NCI-H345 treated with DMSO at 0.1 percent for 48 hours (cell line): ENCODE measurements around the gene SRPK2.
"Not testable (repeated sequence)": the region's sequence is repeated elsewhere in the genome, so short reads cannot be mapped to it uniquely, and the experiment has no call there.

Source experiments
- DNase-seq: peaks from one replicate; lab custom pipeline; 2025; ENCODE audit not compliant: unreplicated experiment; lab: John Stamatoyannopoulos, UW

The SRPK2 gene

DNA sequence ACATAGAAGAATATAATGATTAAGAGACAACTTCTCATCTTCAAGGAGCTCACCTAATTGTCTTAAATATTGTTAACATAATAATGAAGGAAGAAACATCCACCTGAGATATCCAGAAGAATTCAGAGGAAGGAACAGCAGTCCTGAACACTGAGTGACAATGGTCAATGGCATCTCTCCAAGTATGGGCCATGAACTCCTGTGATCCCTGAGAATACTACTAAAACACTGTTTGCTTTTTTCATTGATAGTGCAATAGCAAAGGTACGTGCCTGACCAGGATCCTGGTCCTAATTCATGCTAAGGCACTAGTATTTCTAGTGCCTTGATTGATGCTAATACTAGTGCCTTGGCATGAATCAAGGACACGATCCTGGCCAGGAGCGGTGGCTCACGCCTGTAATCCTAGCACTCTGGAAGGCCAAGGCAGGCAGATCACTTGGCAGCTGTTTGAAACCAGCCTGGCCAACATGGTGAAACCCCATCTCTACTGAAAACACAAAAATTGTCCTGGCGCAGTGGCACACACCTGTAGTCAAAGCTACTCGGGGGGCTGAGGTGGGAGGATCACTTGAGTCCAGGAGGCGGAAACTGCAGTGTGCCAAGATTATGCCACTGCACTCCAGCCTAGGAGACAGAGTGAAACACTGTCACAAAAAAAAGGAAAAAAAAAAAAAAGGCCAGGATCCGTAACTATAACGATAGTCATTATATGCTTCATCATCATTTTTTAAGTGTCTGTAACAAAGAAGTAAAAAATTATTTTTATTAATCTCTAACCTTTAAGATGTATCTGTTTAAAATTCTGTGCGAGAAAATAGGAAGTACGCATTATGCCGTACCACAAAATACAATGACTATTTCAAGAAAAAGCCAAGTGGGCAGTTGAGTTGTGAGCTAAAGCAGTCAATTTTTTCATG, 49.1 kb downstream of the SRPK2 start:
- no peak for DNase-seq

DNA sequence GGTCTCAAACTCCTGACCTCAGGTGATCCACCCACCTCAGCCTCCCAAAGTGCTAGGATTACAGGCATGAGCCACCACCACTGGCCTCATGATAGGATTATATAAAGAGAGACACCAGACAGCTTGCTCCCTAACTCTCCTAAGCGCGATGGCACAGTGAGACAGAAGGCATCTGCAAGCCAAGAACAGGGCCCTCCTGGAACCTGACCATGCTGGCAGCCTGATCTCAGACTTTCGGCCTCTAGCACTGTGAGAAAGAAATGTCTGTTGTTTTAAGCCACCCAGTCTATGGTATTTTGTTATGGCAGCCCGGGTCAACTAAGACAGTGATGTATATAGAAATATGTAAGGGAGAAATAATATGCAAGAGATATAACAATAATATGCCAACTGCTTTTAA, 51.2 kb downstream of the SRPK2 start:
- DNase-seq: no peak

DNA sequence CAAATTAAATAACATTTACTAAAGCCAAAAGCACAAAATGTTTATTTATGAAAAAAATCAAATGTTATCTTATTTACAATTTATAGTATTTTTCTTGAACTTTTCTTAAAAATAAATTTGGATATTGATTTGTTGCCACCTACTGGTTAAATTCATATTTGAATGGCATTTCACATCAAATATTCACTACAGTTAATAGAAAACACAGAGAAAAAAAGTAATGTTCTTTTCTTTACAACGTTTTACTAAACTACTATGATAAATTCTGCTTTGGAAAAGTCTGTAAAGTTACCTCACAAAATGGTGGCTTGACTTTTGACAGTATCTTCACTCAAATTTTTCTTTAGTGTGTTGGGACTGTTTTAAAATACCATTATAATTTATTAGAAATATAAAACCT, 52.7 kb downstream of the SRPK2 start:
- no peak for DNase-seq

DNA sequence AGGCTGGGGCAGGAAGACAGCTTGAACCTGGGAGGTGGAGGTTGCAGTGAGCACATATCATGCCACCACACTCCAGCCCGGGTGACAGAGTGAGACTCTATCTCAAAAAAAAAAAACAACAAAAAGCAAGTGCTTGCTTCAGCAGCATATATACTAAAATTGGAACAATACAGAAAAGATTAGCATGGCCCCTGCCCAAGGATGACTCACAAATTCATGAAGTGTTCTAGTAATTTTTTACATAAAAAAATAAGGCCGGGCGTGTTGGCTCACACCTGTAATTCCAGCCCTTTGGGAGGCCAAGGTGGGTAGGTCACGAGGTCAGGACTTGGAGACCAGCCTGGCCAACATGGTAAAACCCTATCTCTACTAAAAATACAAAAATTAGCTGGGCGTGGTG, 56.1 kb downstream of the SRPK2 start:
- DNase-seq: not testable (repeated sequence)

DNA sequence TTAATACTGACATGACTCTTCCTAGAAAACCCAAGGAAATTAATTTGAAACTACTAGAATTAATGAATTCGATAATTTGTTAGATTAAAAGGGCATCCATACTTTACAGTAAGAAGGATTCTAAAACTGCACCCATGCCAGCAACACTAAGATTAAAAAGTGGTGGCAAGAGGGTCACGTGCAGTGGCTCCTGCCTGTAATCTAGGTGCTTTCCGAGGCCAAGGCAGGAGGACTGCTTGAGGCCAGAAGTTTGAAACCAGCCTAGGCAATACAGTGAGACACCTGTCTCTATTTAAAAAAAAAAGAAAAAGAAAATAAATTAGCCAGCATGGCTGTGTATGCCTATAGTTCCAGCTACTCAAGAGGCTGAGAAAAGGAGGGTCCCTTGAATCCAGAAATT, 58.2 kb downstream of the SRPK2 start:
- no peak for DNase-seq

DNA sequence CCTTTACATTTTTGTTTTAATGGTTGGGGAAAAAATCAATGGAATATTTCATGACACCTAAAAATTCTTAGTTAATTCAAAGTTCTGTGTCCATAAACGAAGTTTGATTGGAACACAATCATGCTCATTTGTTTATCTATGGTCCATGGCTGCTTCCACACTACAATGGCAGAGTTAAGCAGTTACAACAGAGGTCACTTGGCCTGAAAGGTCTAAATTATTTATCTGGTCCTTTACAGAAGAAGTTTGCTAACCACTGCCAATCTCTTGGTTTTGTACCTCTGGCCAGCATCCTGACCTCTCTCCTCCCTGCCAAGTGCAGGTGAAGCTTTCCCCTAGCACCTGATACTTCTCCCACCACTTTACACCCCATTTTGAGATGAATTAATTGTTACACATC, 61.5 kb downstream of the SRPK2 start:
- DNase-seq: no peak

DNA sequence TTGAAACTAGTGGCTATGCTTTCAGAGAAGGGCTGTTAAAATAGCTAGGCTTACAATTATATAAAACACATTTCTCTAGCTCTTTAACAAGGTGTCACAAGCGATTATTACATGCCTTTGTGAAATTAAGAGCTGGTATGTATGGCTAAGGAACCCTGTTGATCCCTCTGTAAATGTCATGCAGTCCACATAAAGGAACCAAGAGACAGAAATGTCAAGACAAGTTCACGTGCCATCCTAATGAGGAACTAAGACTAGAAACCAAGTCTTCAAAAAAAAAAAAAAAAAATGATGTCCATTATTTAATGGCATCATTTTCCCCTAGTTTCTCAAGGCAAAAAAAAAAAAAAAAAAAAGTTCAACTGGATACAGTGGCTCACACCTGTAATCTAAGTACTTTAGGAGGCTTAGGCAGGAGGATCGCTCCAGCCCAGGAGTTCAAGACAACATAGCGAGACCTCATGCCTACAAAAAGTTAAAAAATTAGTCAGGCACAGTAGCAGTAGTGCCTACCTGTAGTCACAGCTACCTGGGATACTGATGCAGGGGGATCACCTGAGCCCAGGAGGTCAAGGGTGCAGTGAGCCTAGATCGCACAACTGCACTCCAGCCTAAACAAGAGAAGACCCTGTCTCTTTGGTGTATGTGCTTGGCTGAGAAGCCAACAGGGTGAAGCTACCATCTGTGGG, 63.4 kb downstream of the SRPK2 start:
- DNase-seq: no peak

DNA sequence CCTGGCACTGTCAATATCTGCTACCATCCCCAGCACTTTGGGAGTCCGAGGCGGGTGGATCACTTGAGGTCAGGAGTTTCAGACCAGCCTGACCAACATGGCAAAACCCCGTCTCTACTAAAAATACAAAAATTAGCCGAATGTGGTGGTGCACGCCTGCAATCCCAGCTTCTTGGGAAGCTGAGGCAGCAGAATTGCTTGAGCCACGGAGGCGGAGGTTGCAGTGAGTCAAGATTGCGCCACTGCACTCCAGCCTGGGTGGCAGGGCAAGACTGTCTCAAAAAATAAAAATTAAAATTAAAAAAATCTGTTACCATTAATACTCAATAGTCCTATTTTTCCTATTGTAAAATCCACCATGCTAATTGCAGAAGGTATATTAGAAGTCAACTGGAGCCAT, 64.1 kb downstream of the SRPK2 start:
- not testable (repeated sequence) for DNase-seq

DNA sequence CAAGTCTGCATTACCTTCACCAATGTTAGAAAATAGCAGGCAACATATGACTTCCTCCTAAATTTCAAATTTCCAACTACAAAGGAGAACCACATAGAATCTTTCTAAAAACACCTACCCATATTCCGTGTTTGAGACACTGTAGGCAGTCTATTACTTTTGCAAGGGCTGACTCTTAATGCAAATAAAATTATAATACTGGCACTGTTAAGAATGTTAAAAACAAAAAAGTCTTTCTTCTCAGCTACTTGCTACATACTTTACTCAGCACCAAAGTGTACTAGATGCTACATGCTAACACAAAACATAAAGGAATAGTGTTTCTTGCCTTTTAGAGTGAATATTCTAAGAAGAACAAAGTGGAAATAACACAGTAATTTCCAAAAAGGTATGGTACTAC, 65.4 kb downstream of the SRPK2 start:
- no peak for DNase-seq

DNA sequence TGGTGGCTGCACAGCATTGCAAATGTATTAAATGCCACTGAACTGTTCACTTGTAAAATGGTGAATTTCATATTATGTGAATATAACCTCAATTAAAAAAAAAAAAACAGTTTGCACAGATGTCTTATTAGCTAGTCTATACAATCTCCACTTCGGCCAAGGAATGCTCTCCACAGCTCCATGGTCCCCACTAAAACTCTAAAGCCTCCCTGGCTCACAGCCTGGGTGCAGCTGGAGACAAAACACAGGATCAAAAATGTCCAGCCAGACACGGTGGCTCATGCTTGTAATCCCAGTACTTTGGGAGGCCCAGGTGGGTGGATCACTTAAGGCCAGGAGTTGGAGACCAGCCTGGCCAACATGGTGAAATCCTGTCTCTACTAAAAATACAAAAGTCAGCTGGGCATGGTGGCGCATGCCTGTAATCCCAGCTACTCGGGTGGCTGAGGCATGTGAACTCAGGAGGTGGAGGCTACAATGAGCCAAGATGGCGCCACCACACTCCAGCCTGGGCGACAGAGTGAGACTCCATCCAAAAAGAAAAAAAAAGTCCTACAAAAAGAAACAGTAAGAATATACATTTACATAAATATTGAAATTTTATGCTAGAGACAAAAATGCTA, 66.0 kb downstream of the SRPK2 start:
- no peak for DNase-seq

DNA sequence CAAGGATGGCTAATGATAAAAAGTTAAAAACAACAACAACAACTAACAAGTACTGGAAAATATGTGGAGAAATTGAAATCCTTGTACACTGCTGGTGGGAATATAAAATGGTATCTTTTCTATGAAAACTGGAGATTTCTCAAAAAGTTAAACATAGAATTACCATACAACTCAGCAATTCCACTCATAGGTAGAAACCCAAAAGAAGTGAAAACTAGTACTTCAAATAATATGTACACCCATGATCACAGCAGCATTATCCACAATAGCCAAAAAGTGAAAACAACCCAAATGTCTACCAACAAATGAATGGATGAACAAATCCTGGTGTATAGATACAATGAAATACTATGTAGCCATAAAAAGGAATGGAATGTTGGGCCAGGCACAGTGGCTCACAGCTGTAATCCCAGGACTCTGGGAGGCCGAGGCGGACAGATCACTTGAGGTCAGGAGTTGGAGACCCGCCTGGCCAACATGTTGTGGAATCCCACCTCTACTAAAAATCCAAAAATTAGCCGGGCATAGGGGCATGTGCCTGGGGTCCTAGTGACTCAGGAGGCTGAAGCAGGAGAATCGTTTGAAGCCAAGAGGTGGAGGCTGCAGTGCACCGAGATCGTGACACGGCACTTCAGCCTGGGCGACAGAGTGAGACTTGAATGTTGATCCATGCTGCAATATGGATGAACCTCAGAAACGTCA, 66.8 kb downstream of the SRPK2 start:
- no peak for DNase-seq

DNA sequence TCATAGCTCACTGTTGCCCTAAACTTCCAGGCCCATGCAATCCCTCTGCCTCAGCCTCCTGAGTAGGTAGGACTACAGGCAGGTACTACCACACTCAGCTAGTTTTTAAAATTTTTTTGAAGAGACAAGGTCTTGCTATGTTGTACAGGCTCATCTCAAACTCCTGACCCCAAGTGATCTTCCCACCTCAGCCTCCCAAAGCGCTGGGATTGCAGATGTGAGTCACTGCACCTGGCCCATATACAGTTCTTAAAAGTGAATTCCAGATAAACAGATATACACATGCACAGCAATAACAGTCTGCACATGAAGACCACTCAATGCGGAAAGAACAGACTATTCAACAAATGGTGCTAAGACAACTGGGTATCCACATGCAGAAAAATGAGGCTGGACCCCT, 67.8 kb downstream of the SRPK2 start:
- no peak for DNase-seq

DNA sequence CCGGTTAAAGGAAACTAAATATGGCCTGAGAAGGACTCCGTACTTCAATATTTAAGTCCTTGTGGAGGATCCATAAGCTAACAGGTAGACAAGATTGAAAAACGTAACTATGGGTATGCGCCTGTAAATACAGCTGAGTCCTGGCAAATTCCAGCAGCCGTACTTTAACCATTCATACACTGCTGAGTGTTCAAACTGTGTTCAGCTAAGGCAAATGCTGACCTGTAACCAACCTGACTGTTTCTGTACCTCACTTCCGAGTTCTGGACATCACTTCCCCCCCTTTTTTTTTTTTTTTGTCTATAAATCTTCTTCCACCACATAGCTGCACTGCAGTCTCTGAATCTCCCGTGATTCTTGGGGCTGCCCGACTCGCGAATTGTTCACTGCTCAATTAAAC, 69.1 kb downstream of the SRPK2 start:
- DNase-seq: no peak

DNA sequence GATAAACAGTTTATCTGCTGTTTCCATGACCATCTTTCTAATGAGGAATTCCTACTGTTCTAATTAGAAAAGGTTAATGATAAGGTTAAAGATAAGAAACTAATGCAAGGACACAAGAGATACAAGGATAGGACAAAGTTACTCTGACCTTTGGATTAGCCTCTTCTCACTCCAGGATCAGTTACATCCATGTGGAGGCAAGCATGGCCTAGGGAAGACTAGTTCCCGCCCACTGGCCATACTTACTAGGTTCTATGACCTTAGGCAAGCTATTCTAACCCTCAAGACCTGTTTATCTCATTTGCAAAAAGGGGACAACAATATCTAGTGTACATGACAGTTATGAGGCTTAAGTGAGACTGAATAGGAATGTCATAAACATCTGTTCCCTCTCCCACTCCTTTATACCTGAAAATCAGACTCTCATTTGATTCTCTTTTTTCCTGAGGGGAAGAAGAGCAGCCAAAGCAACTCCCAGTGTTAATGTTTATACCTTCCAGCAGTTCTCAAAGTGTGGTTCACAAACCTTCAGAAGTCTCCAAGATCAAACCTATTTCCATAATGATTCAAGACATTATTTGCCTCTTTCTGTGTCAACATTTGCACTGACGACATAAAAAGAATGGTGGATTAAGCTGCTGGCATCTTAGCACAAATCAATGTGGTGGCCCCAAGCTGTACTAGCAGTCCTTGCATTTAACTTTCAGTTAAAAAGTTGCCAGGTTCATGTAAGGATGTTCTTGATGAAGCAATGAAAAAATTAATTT, 72.0 kb downstream of the SRPK2 start:
- no peak for DNase-seq

DNA sequence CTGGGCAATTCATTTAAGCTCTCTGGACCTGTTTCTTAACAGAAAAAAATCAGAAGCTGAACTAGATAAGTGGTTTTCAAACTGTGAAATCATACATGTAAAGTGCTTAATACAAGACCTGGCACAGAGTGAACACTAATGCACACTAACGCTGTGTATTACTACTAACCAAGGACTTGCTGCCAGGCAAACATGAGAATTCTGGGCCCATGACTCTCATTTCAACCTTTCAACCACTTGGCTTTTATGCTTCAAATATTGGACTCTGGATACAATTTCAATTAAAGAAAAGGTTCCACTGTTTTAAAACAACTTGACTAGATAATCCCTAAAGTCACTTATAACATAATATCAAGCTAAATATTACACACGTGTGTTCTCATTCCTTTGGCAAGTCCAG, 73.4 kb downstream of the SRPK2 start:
- DNase-seq: no peak

DNA sequence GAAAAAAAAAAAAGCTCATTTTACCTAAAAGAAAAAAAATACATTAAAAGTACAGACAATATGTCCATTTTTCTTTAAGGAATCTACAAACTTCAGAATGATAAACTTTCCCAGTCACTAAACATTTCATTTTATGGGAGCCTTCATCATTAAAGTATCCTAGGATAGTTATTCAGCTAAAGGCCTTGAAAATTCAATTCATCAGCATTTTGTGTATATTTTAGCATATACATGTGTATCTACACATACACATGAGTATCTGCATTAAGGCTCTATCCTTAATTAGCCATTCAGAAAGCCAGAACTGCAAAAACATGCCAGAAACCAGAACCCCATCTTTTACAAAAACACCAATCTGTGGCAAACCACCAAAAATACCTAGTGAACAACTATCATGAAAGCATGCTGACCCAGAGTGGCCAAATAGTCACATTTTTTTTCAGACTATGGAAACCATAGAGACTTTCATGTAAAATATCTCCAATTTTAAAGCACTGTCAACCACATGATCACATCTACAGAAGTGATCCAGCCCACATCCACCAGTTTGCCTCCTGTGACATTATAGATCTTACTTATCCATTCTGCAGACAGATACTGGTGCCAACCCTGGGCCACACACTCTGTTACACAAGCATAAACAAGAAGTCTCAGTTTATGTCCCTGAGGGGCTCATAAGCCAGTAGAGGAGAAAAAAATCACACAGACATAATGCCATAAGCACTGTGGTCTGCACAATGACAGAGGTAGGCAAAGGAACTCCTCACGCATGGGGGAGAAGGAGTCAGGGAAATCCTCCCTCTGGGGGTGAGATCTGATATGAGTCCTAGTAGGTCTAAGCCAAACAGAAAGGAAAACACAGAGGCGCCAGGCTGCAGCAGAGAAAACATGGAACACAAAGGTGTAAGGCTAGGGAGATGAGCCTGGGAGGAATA, 79.2 kb downstream of the SRPK2 start:
- no peak for DNase-seq

DNA sequence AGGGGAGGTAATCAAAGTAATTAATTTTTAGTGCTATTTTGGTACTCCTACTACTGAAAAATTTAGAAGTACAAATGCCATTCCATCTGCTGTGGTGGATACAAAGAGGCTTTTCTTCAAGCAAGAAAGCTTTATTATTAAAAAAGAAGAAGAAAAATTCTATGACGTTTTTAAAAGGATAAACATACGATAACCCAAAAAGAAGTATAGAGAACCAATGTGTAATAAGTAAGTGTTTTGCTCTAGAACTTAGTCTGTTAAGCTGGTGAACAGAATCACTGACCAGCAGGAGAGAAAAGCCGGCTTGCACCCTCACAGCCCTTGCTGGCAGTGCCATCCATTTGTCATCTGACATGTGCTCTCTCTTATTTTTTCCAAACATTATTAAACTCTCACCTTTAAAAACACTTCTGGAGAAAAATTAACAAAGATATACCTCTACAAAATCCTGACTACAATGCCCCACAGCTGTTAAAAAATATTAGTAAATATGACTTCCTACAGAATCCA, 81.5 kb downstream of the SRPK2 start:
- DNase-seq: no peak

DNA sequence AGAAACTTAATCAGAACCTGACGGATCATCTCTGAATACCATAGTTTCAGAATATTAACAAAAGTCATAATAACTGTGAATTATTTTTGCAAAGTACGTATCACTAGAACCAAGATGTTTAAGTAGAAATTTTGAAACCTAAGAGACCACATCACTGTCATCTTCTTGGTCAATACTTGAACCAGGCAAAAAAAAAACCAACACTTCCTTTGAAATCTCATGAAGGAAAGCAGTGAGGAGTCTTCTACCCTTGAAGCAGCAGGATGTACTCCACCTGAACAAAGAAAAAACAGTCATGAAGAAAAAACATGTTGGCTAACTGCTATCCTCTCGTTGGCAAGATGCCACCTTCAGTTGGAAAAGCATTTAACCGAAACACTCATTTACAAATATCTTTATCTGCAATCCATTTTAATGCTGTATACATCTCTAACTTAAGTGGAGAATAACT, 82.4 kb downstream of the SRPK2 start:
- peak; percentile 34 for DNase-seq

DNA sequence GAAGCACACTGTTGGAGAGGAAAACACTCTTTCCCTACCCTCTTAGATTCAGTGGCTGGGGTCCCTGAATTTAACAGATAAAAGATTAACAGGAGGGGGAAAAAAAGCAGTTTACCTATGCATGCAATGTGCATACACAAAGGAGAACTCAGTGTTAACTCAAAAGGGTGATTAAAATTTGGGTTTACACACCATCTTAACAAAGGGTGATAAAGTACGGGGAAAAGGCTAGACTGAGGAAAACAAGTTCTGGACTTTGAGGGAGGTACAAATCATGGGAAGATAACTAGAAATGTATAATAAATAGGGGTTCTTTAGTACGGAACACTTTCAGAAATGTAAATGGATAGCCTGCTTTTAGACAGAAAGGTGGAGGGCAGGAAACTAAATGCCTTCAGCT, 83.1 kb downstream of the SRPK2 start:
- DNase-seq: no peak
